Esophagus muscularis mucosa (tissue), 4 donors: ENCODE data around the gene SND1. TPM values are rescaled to one million over a fixed set of nuclear protein-coding genes. Genes with fewer than 3 reads are reported as not detected.

Experiments
- DNase-seq: peaks from one replicate; pipeline ENCODE4 v3.0.0-alpha.2; 2017; ENCODE audit errors: extremely low spot score
- H3K27ac ChIP-seq, 4 donors: fragments of 200-600 bp; sonication (generic); replicated peaks in 1 of 4; 1 replicate in 3 of 4; 2 replicates in 1 of 4; pipeline ENCODE4 v1.5.1; 2016 to 2019; ENCODE audit warnings: mild to moderate bottlenecking in 1 of 4
- H3K27me3 ChIP-seq, 4 donors: fragments of 200-600 bp; sonication (generic); one replicate each; pipeline versions ENCODE4 v1.5.1 to v1.6.0; 2016 to 2019
- H3K36me3 ChIP-seq, 4 donors: fragments of 200-600 bp; sonication (generic); one replicate each; pipeline ENCODE4 v1.5.1; 2016 to 2019
- H3K4me1 ChIP-seq, 4 donors: fragments of 200-600 bp; sonication (generic); one replicate each; pipeline ENCODE4 v1.5.1; 2016 to 2019
- H3K4me3 ChIP-seq, 4 donors: fragments of 200-600 bp; sonication (generic); 1 replicate in 2 of 4; 2 replicates in 2 of 4; pipeline ENCODE4 v1.5.1; 2016 to 2019; ENCODE audit warnings: mild to moderate bottlenecking in 4 of 4, moderate library complexity in 1 of 4
- H3K9me3 ChIP-seq, 4 donors: fragments of 200-600 bp; sonication (generic); 1 replicate in 3 of 4; 2 replicates in 1 of 4; pipeline ENCODE4 v1.5.1; 2016 to 2019
- EP300 ChIP-seq: sonication (generic); formaldehyde crosslinking; IDR thresholded peaks from one replicate; pipeline ENCODE4 v1.6.1; 2017; ENCODE audit warnings: antibody characterized with exemption
- POLR2A ChIP-seq: fragments of 450-650 bp; IDR thresholded peaks from one replicate; pipeline ENCODE4 v1.6.1; 2017; ENCODE audit warnings: antibody characterized with exemption, moderate library complexity, mild to moderate bottlenecking, low read depth
- POLR2AphosphoS5 ChIP-seq, 2 donors: sonication (generic); formaldehyde crosslinking; IDR thresholded peaks; one replicate each; pipeline ENCODE4 v1.6.1; 2017; ENCODE audit warnings: antibody characterized with exemption in 2 of 2
- WGBS: methylation state at CpG from one replicate; pipeline ENCODE4 v1.1.5; 2018; 5-methylcytosine and 5-hydroxymethylcytosine counted together
- intact Hi-C: fragments of 100-400 bp; cut with DNase I; formaldehyde crosslinking; loops from one replicate; pipeline ENCODE4 v1.15.1; 2023
- total RNA-seq, 4 donors: library from RNA; depleted of rRNA; stranded (reverse); fragments of >200 nt; gene quantifications; one replicate each; pipeline versions ENCODE4 v1.1.0 to v1.2.1, GENCODE V29; 2016
- TF ChIP-seq, protein P1 (sequence below), 3 experiments: fragments of 200-600 bp in 2 of 3; fragments of 450-650 bp in 1 of 3; sonication (generic) in 2 of 3; IDR thresholded peaks; one replicate each; pipeline ENCODE4 v1.5.1; 2017 to 2019; ENCODE audit warnings: antibody characterized with exemption in 3 of 3, mild to moderate bottlenecking in 2 of 3, moderate library complexity in 1 of 3

The SND1 gene
- total RNA-seq, 4 donors from 2014 or later = 71.4 to 91.2 (median 81.3) TPM

DNA sequence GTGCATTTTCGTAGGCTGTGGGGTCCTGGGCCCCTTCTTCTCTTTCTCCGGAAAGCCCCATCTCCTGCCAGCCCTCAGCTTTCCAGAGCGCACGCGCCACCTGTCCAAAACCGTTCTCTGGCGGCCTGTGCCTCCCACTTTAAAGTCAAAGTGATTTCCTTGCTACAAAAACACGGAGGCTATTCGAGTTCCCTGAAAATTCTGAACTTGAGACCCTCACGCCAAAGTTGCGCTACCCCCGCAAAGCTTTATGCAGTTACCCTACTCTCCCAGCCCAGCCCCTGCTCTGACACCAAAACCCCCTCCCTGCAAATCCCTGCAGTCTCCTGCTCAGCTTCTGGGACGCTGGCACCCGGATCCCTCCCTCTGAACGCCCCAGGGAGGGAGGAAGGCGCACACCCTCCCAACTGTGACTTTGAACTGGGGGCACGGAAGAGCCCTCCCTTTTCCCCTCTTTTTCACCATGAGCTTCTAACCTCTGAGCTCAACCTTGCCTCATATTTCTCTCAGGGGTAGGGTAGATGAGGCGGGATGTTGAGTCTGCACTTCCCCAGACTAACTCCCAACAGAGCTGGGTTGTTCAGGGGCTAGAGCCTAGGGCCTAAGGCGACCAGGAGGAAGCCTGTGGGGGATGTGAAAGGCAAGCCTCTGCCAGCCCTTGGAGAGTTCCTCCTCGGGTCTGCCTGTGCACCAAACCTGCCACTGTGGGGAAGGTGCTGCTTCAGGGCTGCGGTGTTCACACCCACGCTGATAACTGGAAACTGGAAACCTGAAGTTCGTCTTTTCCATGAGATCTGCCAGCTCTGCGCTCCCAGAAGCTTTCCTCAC, 31.4 kb upstream of the SND1 start:
- intact Hi-C loops = no loop called here
- Histone ChIP-seq H3K27me3 (peaks cover 0 to 52% (median 2%) of the 10 kb centered on the region in 4 donors), H3K9me3 (no peaks in the 10 kb centered on the region), H3K36me3 (no peaks in the 10 kb centered on the region), H3K27ac (no peak overlapping the region), H3K4me1 (no peaks in the 10 kb centered on the region), H3K4me3 (no peak overlapping the region)
- TF ChIP-seq POLR2A (no peak), POLR2AphosphoS5 (IDR thresholded peaks at IDR 0.05) (no peak), EP300 (no peak)
- TF ChIP-seq, protein P1, sequence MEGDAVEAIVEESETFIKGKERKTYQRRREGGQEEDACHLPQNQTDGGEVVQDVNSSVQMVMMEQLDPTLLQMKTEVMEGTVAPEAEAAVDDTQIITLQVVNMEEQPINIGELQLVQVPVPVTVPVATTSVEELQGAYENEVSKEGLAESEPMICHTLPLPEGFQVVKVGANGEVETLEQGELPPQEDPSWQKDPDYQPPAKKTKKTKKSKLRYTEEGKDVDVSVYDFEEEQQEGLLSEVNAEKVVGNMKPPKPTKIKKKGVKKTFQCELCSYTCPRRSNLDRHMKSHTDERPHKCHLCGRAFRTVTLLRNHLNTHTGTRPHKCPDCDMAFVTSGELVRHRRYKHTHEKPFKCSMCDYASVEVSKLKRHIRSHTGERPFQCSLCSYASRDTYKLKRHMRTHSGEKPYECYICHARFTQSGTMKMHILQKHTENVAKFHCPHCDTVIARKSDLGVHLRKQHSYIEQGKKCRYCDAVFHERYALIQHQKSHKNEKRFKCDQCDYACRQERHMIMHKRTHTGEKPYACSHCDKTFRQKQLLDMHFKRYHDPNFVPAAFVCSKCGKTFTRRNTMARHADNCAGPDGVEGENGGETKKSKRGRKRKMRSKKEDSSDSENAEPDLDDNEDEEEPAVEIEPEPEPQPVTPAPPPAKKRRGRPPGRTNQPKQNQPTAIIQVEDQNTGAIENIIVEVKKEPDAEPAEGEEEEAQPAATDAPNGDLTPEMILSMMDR (IDR thresholded peaks at IDR 0.05) = no peak
- 2% methylated on average over 24 of the region's 24 CpGs for WGBS
- DNase-seq = no peak

DNA sequence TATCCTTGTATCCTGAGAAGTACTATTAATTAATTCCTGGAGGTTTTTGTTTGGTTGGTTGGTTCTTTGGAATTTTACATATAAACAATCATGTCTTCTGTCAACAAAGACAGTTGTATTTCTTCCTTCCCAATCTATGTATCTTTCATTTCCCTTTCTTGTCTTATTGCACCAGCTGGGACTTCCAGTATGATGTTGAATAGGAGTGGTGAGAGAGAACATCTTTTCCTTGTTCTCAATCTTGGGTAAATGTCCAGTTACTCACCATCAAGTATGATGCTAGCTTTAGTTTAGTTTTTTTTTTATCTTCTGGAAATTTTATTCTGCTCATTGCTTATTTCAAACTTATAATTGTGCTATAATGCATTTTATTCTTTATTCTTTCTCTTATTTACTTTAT, 26.7 kb upstream of the SND1 start:
- peaks cover 0 to 9% (median 0%) of the 10 kb centered on the region in 4 donors for H3K27me3 ChIP-seq
- no peaks in the 10 kb centered on the region for H3K9me3 ChIP-seq
- TF ChIP-seq POLR2A (no peak), POLR2AphosphoS5 (IDR thresholded peaks at IDR 0.05) (no peak), EP300 (no peak)
- TF ChIP-seq, protein P1 (IDR thresholded peaks at IDR 0.05) = no peak
- no peaks in the 10 kb centered on the region for H3K36me3 ChIP-seq
- intact Hi-C loops = no loop called here
- H3K27ac ChIP-seq = no peak overlapping the region
- H3K4me1 ChIP-seq = no peaks in the 10 kb centered on the region
- DNase-seq = no peak
- H3K4me3 ChIP-seq = no peak overlapping the region

DNA sequence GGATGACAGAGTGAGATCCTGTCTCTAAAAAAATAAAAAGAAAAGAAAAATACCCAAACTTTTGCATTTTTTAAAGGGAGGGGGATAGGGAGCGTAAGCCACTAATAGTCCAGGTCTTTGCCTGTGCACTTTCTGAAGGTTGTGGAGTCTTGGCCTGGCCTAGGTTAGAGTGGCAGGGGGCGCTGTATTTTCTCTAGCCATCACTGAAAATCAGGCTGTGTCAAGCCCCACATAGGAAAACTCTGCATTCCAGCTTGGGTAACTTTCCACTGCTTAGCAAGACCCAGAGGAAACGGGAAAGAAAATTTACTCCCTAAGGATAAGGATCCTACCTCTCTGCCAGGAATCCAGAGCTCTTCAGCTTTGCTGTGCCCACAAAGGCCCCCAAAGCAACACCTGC, 23.5 kb upstream of the SND1 start:
- DNase-seq = no peak
- Histone ChIP-seq H3K4me1 (no peaks in the 10 kb centered on the region), H3K4me3 (no peak overlapping the region), H3K27ac (no peak overlapping the region), H3K27me3 (peaks cover 0 to 5% (median 0%) of the 10 kb centered on the region in 4 donors), H3K9me3 (no peaks in the 10 kb centered on the region), H3K36me3 (no peaks in the 10 kb centered on the region)
- 57% methylated on average over 3 of the region's 3 CpGs for WGBS
- TF ChIP-seq EP300 = no peak
- TF ChIP-seq POLR2AphosphoS5 (IDR thresholded peaks at IDR 0.05) = no peak
- TF ChIP-seq, protein P1 (IDR thresholded peaks at IDR 0.05) = no peak
- no peak for TF ChIP-seq POLR2A
- intact Hi-C loops = no loop called here

DNA sequence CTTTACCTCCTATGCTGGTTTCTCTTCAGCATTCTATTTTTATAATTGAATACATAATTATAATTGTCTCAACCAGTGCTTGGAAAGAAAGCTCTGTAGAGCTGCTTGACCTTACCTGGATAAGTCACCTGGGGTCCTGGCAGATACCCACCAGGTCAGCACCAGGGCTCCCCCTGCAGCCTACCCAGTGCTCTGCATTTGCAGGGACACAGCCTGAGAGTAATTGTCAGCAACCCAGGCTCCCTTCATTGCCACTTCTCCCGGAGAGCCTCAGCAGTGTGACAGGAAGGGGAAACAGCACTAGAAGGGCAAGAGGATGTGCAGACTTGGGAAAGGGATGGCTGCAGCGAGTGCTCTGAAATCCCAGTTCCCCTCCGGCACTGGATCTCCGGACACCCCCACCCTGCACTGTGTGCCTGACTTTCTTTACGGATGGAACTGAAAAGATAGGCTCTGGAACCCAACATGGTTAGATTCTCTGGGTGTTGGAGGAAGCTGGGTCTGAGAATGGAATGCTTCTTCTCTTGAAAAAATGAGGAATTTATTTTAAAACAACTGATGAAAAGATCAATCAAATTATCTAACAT, 22.6 kb upstream of the SND1 start:
- Histone ChIP-seq H3K27ac (no peak overlapping the region), H3K36me3 (no peaks in the 10 kb centered on the region), H3K4me3 (no peak overlapping the region), H3K4me1 (no peaks in the 10 kb centered on the region), H3K27me3 (peaks cover 0 to 5% (median 0%) of the 10 kb centered on the region in 4 donors), H3K9me3 (no peaks in the 10 kb centered on the region)
- TF ChIP-seq, protein P1 (IDR thresholded peaks at IDR 0.05) = peak in 2 of 3 experiments; percentile 4 to 37
- TF ChIP-seq EP300 (no peak), POLR2A (no peak), POLR2AphosphoS5 (IDR thresholded peaks at IDR 0.05) (no peak)
- DNase-seq = no peak
- intact Hi-C loops = no loop called here
- WGBS = 18% methylated on average over 5 of the region's 5 CpGs
